Stimulated activated CD4-positive, alpha-beta T cell treated with anti-CD3 and anti-CD28 coated beads, Interleukin-2, amount 100 ng/mL, for 4 hours (primary cell): ENCODE results near the gene REC8.

Experiments used
- DNase-seq: peaks from one replicate; pipeline ENCODE4 v3.0.0-alpha.2; 2020; ENCODE audit warnings: low read depth

The REC8 gene

GRCh38 chr14:24171422-24172260 lies at the start of gene REC8:
TSS of gene REC8 (plus strand) at chr14:24172080. CDS start at chr14:24172553, 473 bp downstream.
- peak; percentile 33 for DNase-seq

- DNase-seq = no peak
Observed at GRCh38 chr14:24122416-24122815, 49.5 kb upstream of the REC8 start.

- no peak for DNase-seq
Observed at GRCh38 chr14:24122898-24123297, 49.0 kb upstream of the REC8 start.

DNA sequence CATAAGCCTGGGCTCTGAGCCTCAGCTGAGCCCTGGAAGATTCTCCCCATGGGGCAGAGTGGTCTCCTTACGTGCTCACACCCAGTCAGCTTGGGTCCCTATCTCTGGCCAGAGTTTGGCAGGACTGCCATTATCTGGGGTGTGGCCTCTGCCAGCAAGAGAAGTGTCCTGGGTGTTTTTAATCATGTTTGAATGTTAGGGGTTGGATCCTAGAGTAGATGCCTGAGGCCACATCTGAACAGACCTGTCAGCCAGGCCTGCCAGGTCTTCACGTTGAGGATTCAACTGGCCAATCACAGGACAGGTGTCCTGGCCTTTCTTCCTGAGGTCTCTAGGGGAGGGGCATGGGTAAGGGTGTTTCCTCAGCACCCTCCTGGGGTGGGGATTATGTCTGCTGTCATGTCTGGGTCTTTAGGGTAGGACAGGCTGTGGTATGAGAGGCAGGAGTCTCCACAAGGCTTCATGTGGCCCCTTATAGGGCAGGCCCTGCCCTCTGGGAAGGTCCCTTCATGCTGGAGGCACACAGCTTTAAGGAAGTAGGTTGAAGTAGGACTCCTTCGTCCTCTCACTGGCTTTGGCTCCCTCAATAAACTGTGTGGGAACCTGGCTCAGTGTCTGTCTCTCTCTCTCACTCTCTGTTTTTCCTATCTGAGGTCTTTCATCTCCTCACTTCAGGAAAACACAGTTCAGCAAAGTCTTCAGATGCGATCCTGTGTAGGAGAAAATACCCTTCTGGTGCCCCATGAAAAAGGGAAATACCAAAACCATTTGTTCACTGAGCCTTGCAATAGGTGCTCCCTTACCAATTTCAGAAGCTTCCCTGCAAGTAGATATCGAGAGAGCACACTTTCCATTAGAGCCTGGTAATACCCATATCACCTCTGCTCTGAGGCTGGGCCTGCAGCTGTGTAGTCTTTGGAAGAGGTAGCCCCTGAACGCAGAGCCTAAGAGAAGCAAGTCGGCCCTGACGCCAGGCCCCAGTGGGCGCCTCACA lies 48.2 kb upstream of the REC8 start:
- DNase-seq = no peak

- DNase-seq = no peak
Observed at GRCh38 chr14:24126939-24127338, 44.9 kb upstream of the REC8 start.

- no peak for DNase-seq
Observed at GRCh38 chr14:24127673-24128072, 44.2 kb upstream of the REC8 start.

- DNase-seq = no peak
Observed at GRCh38 chr14:24129410-24129998, 42.4 kb upstream of the REC8 start.

GRCh38 chr14:24130380-24130716 lies 41.5 kb upstream of the REC8 start, which contains the start of gene FITM1:
TSS of gene FITM1 (plus strand) at chr14:24130659. CDS start at chr14:24131564, 905 bp downstream.
- DNase-seq = no peak

GRCh38 chr14:24130717-24131548 lies 40.9 kb upstream of the REC8 start:
- no peak for DNase-seq

- DNase-seq = no peak
Observed at GRCh38 chr14:24131549-24131966, 40.3 kb upstream of the REC8 start.

DNA sequence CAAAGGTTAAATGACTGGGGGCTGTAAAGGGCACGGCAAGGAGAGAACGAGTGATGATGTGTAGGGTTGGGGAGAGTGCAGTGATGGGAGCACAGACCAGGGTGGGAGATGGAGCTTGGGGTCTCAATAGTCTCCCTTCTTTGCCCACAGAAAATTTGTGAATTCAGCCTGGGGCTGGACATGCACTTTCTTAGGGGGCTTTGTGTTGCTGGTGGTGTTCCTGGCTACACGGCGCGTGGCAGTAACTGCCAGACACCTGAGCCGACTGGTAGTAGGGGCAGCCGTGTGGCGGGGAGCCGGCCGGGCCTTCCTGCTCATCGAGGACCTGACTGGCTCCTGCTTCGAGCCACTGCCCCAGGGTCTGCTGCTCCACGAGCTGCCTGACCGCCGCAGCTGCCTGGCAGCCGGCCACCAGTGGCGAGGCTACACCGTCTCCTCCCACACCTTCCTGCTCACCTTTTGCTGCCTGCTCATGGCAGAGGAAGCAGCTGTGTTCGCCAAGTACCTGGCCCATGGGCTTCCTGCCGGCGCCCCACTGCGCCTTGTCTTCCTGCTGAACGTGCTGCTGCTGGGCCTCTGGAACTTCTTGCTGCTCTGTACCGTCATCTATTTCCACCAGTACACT lies 39.7 kb upstream of the REC8 start:
- no peak for DNase-seq

GRCh38 chr14:24132976-24133375 lies 38.9 kb upstream of the REC8 start:
- DNase-seq = no peak

- DNase-seq = no peak
Observed at GRCh38 chr14:24133735-24134134, 38.1 kb upstream of the REC8 start.

DNA sequence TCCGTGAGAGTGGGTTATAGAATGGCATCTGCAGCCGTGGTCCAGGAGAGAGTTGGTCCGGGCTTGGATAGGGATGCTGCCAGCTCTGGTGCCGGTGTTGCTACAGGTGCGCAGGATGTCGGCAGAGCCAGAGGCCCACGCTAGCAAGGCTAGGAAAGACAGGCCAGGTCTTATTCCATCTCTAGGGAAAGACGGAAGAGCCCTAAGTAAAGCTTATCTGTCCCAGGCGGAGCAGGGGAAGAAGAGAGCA lies 36.4 kb upstream of the REC8 start:
- no peak for DNase-seq

DNA sequence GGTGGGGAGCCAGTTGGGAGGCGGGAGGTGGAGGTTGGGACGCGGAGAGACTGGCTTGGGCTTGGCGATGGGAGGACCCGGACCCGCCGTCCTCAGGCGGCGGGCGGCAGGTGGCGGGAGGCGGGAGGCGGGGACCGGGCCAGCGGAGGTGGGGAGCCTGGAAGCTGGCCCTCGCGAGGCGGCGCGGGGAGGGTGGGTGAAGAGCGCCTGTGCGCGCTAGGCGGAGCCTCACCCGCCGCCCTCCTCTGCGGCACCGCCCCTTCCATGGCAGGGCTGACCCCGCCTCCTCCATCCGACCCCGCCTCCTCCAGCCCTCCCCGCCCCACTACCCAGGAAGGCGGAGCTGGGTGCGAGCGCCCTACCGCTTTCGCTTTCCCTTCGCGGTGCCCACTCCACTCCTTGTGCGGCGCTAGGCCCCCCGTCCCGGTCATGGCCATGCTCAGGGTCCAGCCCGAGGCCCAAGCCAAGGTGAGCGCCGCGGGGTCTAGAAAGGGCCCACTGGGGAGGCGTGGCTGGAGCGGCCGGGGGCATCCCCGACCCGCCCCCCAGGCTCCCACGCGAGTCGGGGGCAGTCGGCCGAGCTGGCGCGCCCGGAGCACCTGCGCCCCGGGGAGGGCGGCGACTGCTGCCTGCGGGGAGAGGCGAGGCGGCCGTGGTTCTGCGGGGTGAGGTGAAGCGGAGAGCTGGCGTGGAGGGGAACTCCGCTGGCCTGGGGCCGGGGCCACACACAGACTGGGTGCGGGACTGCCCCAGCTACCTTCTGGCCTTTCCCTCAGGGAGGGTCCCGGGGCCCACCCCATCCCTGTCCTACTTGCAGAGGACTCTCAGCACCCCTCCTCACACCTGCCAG lies 35.8 kb upstream of the REC8 start, which contains the start of gene PSME1:
Gene PSME1, plus strand, starts transcription at position 361 of the 850 bp plus-strand sequence. Its CDS starts 69 bp downstream, at position 430.
- peak; percentile 92 for DNase-seq

DNA sequence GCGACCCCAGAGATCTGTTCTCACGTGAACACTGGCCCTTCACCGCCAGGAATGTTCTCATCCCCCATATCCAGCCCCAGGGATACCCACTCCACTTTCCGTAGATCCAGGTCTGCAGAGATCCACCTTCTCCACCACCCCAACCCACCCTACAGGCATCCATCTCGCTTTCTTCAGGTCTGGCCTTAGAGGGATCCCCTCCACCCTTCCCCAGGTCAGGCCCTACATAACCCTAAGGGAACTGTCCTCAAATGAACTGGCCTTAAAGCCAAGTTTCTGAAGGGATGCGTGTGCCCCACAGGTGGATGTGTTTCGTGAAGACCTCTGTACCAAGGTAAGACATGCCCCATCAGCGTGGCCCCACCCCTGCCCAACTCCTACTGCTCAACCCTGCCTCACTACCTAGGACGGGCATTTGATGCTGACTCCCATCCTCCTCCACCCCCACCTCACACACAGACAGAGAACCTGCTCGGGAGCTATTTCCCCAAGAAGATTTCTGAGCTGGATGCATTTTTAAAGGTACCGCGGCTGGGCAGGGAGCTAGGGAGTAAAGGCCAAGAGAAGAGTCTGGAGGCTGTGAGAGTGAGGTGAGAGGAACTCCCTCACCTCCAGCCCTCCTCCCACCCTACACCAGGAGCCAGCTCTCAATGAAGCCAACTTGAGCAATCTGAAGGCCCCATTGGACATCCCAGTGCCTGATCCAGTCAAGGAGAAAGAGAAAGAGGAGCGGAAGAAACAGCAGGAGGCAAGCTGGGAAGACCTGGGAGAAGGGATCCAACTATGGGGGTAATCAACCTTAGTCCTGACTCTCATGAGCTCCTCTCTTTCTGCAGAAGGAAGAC lies 35.0 kb upstream of the REC8 start:
- DNase-seq = no peak

- DNase-seq = no peak
Observed at GRCh38 chr14:24137529-24138395, 34.1 kb upstream of the REC8 start.
